Natural killer cell (primary cell): ENCODE measurements around the gene TYK2. TPM values are rescaled to one million over a fixed set of nuclear protein-coding genes. Genes with fewer than 3 reads are reported as not detected.
"Not testable (repeated sequence)": the region's sequence is repeated elsewhere in the genome, so short reads cannot be mapped to it uniquely, and the experiment has no call there.

Experiments used
- ATAC-seq, 3 donors: fragments of 150-1000 bp in 2 of 3; fragments of 200-7000 bp in 1 of 3; cut with Tn5 transposase; 1 replicate in 1 of 3; 2 replicates in 2 of 3; pipeline ENCODE4 v1.10.0; 2021; ENCODE audit warnings: mild to moderate bottlenecking in 2 of 3, moderate library complexity in 2 of 3
- DNase-seq, 2 donors: peaks; one replicate each; pipeline versions ENCODE4 v3.0.0 to v3.0.0-alpha.2; 2013 to 2021; ENCODE audit warnings: mixed read lengths in 1 of 2
- H3K27ac ChIP-seq: one replicate; pipeline ENCODE4 v1.5.1; 2013; ENCODE audit warnings: mild to moderate bottlenecking, low read length
- H3K27me3 ChIP-seq: one replicate; pipeline ENCODE4 v1.6.1; 2013; ENCODE audit warnings: low read length; ENCODE audit not compliant: control insufficient read depth, insufficient read depth
- H3K36me3 ChIP-seq: one replicate; pipeline ENCODE4 v1.6.1; 2013; ENCODE audit warnings: low read length; ENCODE audit not compliant: control insufficient read depth, insufficient read depth
- H3K4me1 ChIP-seq: one replicate; pipeline ENCODE4 v1.6.1; 2013; ENCODE audit warnings: low read length; ENCODE audit not compliant: control insufficient read depth, insufficient read depth
- H3K4me3 ChIP-seq: one replicate; pipeline ENCODE4 v1.5.1; 2013; ENCODE audit warnings: low read length
- H3K9me3 ChIP-seq: one replicate; pipeline ENCODE4 v1.6.1; 2013; ENCODE audit warnings: low read length; ENCODE audit not compliant: control insufficient read depth, insufficient read depth
- H3K27ac Mint-ChIP-seq, 2 donors: one replicate each; pipeline ENCODE4 v1.8.0; 2022; ENCODE audit warnings: mild to moderate bottlenecking in 2 of 2, mixed read lengths in 2 of 2, moderate library complexity in 1 of 2
- H3K27me3 Mint-ChIP-seq, 2 donors: one replicate each; pipeline ENCODE4 v1.8.0; 2022; ENCODE audit warnings: low read depth in 2 of 2, mixed read lengths in 2 of 2
- H3K36me3 Mint-ChIP-seq: one replicate; pipeline ENCODE4 v1.8.0; 2022; ENCODE audit warnings: mixed read lengths
- H3K4me1 Mint-ChIP-seq, 2 donors: one replicate each; pipeline ENCODE4 v1.8.0; 2022; ENCODE audit warnings: mixed read lengths in 2 of 2
- H3K4me3 Mint-ChIP-seq: one replicate; pipeline ENCODE4 v1.8.0; 2022; ENCODE audit warnings: mild to moderate bottlenecking, moderate library complexity, mixed read lengths
- H3K9me3 Mint-ChIP-seq, 2 donors: one replicate each; pipeline ENCODE4 v1.8.0; 2022; ENCODE audit warnings: mixed read lengths in 2 of 2
- CTCF ChIP-seq: fragments of 200-600 bp; IDR thresholded peaks from one replicate; pipeline ENCODE4 v1.8.0; 2022; ENCODE audit warnings: antibody characterized with exemption
- WGBS: methylation state at CpG from one replicate; pipeline ENCODE4 v1.1.7; 2013; ENCODE audit warnings: missing lambda C conversion rate; ENCODE audit not compliant: insufficient coverage; 5-methylcytosine and 5-hydroxymethylcytosine counted together
- intact Hi-C: fragments of 100-400 bp; cut with micrococcal nuclease; formaldehyde crosslinking; loops from one replicate; pipeline ENCODE4 v1.14.2; 2022
- total RNA-seq, 4 donors: library from RNA; stranded (reverse); fragments of 120-200 nt in 1 of 4; gene quantifications; one replicate each; pipeline versions ENCODE4 v1.2.3 to v1.2.4, GENCODE V29; 2013 to 2022

The TYK2 gene
- total RNA-seq, 3 donors from 2014 or later (not counting 1 experiment from before 2014, with no cell fraction given), result 401 to 469 (median 454) TPM

GRCh38 chr19:10368101-10368803, 12.1 kb downstream of the TYK2 start:
- H3K4me1 ChIP-seq, result peaks cover 6% of the 10 kb centered on the region
- Mint-ChIP-seq H3K27me3 (no peaks in the 10 kb centered on the region), H3K4me1 (peaks cover 0 to 7% of the 10 kb centered on the region in 2 donors), H3K4me3 (no peak overlapping the region), H3K27ac (no peak overlapping the region), H3K9me3 (no peaks in the 10 kb centered on the region), H3K36me3 (peaks cover 8% of the 10 kb centered on the region)
- peaks cover 62% of the 10 kb centered on the region for H3K36me3 ChIP-seq
- no peaks in the 10 kb centered on the region for H3K27me3 ChIP-seq
- no peak overlapping the region for H3K4me3 ChIP-seq
- H3K27ac ChIP-seq, result no peak overlapping the region
- H3K9me3 ChIP-seq, result no peaks in the 10 kb centered on the region
- 96% methylated on average over 14 of the region's 15 CpGs for WGBS
- DNase-seq (no peak), ATAC-seq (no peak)
- intact Hi-C loops, result no loop called here
- TF ChIP-seq CTCF, result no peak

GRCh38 chr19:10366950-10367512, 13.3 kb downstream of the TYK2 start:
- H3K36me3 Mint-ChIP-seq, H3K27me3 ChIP-seq, H3K9me3 ChIP-seq, H3K4me3 ChIP-seq, H3K4me1 Mint-ChIP-seq, DNase-seq, H3K4me1 ChIP-seq, intact Hi-C loops, ATAC-seq, H3K27ac ChIP-seq, H3K4me3 Mint-ChIP-seq, H3K27me3 Mint-ChIP-seq, H3K27ac Mint-ChIP-seq, H3K9me3 Mint-ChIP-seq: not testable (repeated sequence)
- WGBS, result 97% methylated on average over 4 of the region's 4 CpGs
- peaks cover 66% of the 10 kb centered on the region for H3K36me3 ChIP-seq

- ATAC-seq (no peak), DNase-seq (no peak)
- Histone ChIP-seq H3K27ac (no peak overlapping the region), H3K27me3 (no peaks in the 10 kb centered on the region), H3K9me3 (no peaks in the 10 kb centered on the region), H3K4me3 (no peak overlapping the region), H3K4me1 (no peaks in the 10 kb centered on the region), H3K36me3 (peaks cover 76% of the 10 kb centered on the region)
- Mint-ChIP-seq H3K9me3 (no peaks in the 10 kb centered on the region), H3K36me3 (peaks cover 8% of the 10 kb centered on the region), H3K4me1 (peaks cover 0 to 7% of the 10 kb centered on the region in 2 donors), H3K27ac (no peak overlapping the region), H3K4me3 (no peak overlapping the region), H3K27me3 (no peaks in the 10 kb centered on the region)
- WGBS, result 97% methylated on average over 23 of the region's 23 CpGs
- TF ChIP-seq CTCF, result no peak
- intact Hi-C loops, result no loop called here
Observed at GRCh38 chr19:10365518-10365917, 14.9 kb downstream of the TYK2 start.

- peaks cover 76% of the 10 kb centered on the region for H3K36me3 ChIP-seq
Observed at GRCh38 chr19:10364644-10365043, 15.7 kb downstream of the TYK2 start.

More at GRCh38 chr19:10364644-10365043, 15.7 kb downstream of the TYK2 start:
- ATAC-seq (no peak), DNase-seq (no peak)
- WGBS, result 97% methylated on average over 19 of the region's 19 CpGs
- no peaks in the 10 kb centered on the region for H3K9me3 ChIP-seq
- no peaks in the 10 kb centered on the region for H3K27me3 ChIP-seq
- no peak overlapping the region for H3K4me3 Mint-ChIP-seq
- H3K27ac Mint-ChIP-seq, result no peak overlapping the region
- TF ChIP-seq CTCF, result no peak
- peaks cover 0 to 7% of the 10 kb centered on the region in 2 donors for H3K4me1 Mint-ChIP-seq
- intact Hi-C loops, result no loop called here
- H3K9me3 Mint-ChIP-seq, result no peaks in the 10 kb centered on the region
- peaks cover 6% of the 10 kb centered on the region for H3K36me3 Mint-ChIP-seq
- H3K4me3 ChIP-seq, result no peak overlapping the region
- H3K27ac ChIP-seq, result no peak overlapping the region
- H3K27me3 Mint-ChIP-seq, result no peaks in the 10 kb centered on the region
- no peaks in the 10 kb centered on the region for H3K4me1 ChIP-seq
